ENCODE measurements around the gene ST8SIA1. TPM values are rescaled to one million over a fixed set of nuclear protein-coding genes. Genes with fewer than 3 reads are reported as not detected.

Gene ST8SIA1
- total and polyA plus RNA-seq, 7 donors = 0.06 to 1.3 (median 0.42) TPM

DNA sequence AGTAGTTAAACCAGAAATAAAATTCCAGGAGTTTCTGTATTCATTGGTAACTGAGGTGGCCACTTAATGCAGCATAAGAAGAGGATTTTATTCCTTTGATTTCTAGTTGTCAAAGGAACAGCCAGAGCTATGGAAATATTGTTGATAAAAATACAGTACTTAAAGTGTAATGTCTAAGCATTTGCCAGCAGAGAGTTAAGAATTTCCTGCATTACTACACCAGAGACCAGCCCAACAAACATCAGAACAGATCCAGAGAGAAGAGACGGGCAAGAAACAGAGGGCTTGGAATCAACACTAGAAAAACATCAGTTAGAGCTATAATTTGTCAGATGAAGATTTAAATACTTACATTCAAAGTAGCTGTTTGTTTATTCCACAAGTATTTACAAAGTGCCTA lies 77.9 kb downstream of the ST8SIA1 start:
- TF ChIP-seq, protein P1, sequence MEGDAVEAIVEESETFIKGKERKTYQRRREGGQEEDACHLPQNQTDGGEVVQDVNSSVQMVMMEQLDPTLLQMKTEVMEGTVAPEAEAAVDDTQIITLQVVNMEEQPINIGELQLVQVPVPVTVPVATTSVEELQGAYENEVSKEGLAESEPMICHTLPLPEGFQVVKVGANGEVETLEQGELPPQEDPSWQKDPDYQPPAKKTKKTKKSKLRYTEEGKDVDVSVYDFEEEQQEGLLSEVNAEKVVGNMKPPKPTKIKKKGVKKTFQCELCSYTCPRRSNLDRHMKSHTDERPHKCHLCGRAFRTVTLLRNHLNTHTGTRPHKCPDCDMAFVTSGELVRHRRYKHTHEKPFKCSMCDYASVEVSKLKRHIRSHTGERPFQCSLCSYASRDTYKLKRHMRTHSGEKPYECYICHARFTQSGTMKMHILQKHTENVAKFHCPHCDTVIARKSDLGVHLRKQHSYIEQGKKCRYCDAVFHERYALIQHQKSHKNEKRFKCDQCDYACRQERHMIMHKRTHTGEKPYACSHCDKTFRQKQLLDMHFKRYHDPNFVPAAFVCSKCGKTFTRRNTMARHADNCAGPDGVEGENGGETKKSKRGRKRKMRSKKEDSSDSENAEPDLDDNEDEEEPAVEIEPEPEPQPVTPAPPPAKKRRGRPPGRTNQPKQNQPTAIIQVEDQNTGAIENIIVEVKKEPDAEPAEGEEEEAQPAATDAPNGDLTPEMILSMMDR (IDR thresholded peaks at IDR 0.05) = no peak
- no peak overlapping the region for H3K4me3 ChIP-seq
- 37 to 55% (median 40%) methylated on average over 1 of the region's 1 CpG for whole genome bisulfite sequencing, 3 donors
- no peaks in the 10 kb centered on the region for H3K36me3 ChIP-seq (ENCODE audit: insufficient read depth in 1 of 2, low read depth in 1 of 2)
- no peaks in the 10 kb centered on the region for H3K4me1 ChIP-seq
- DNase-seq = no peak
- intact Hi-C loops (cut with DNase I) = no loop called here
- H3K27me3 ChIP-seq (ENCODE audit: insufficient read depth in 3 of 3, low read length in 2 of 3) = no peaks in the 10 kb centered on the region
- H3K9me3 ChIP-seq = no peaks in the 10 kb centered on the region
- no peak for ATAC-seq
- no peak overlapping the region for H3K27ac ChIP-seq

DNA sequence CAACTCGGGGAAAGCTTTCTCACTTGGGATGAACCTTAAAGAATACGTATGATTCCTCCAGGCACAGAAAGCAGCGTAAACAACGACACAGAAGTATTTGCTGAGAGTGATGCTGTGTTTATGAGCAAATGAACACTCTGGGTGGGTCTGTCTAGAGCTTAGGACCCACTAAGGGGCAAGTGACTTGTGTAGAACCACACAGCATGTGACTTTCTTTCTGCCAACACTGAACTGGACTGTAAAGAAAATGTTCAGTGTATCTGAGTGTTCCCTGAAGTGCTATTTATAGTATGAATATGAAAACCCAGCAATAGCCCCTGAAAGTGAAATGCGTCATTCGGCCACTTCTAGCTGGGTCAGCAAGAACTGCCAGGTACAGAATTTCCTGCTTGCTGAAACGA lies 78.5 kb downstream of the ST8SIA1 start:
- no peaks in the 10 kb centered on the region for H3K36me3 ChIP-seq (ENCODE audit: insufficient read depth in 1 of 2, low read depth in 1 of 2)
- H3K27ac ChIP-seq = no peak overlapping the region
- no peaks in the 10 kb centered on the region for H3K27me3 ChIP-seq (ENCODE audit: insufficient read depth in 3 of 3, low read length in 2 of 3)
- no peaks in the 10 kb centered on the region for H3K9me3 ChIP-seq
- H3K4me1 ChIP-seq = no peaks in the 10 kb centered on the region
- H3K4me3 ChIP-seq = no peak overlapping the region
- intact Hi-C loops (cut with DNase I) = no loop called here
- WGBS, 3 donors = 71 to 77% (median 75%) methylated on average over 7 of the region's 7 CpGs
- ATAC-seq = no peak
- TF ChIP-seq, protein P1 (IDR thresholded peaks at IDR 0.05) = no peak
- no peak for DNase-seq

DNA sequence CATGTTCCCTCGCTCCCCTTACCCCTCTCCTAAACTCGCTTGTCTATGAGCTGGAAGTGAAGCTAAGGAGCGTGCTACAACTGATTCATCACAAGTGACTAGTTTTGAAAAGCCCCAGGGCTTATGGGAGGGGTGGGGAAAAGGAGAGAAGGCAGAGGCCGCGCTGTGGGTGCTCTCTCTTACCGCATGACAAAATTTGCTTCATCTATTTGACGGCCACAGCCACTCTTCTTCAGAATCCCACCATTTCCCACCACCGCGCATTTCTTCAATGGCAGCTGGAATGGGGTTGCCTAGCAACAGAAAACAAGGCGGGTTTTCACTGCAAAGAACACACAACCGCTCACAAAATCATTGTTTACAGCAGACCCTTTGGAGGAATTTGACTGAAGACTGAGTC lies 79.4 kb downstream of the ST8SIA1 start:
- 47 to 63% (median 55%) methylated on average over 11 of the region's 11 CpGs for WGBS, 3 donors
- ATAC-seq (no peak), DNase-seq (no peak)
- intact Hi-C loops (cut with DNase I) = no loop called here
- H3K36me3 ChIP-seq (ENCODE audit: insufficient read depth in 1 of 2, low read depth in 1 of 2) = no peaks in the 10 kb centered on the region
- no peaks in the 10 kb centered on the region for H3K9me3 ChIP-seq
- no peaks in the 10 kb centered on the region for H3K4me1 ChIP-seq
- H3K27ac ChIP-seq = no peak overlapping the region
- H3K4me3 ChIP-seq = no peak overlapping the region
- no peaks in the 10 kb centered on the region for H3K27me3 ChIP-seq (ENCODE audit: insufficient read depth in 3 of 3, low read length in 2 of 3)
- TF ChIP-seq, protein P1 (IDR thresholded peaks at IDR 0.05) = no peak

DNA sequence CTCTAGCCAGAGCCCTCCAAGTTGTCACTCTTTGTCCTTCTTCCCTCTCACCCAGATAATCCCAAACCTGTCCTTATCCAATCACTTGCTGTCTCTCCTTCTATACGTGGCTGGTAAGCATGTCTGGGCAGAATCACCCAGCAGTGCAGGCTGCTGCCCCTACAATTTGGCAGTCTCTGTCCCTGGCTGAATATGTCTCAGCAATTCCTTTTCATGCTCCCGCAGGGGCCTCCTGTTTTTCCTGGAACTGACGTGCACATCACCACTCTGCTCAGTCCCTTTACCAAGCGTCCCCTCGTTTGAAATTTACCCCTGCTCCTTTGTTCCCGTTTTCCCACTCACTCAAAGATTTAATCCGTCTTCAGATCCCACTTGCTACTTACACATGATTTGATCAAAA lies 80.0 kb downstream of the ST8SIA1 start:
- DNase-seq = no peak
- H3K27me3 ChIP-seq (ENCODE audit: insufficient read depth in 3 of 3, low read length in 2 of 3) = no peaks in the 10 kb centered on the region
- intact Hi-C loops (cut with DNase I) = no loop called here
- H3K27ac ChIP-seq = no peak overlapping the region
- no peak for ATAC-seq
- no peaks in the 10 kb centered on the region for H3K36me3 ChIP-seq (ENCODE audit: insufficient read depth in 1 of 2, low read depth in 1 of 2)
- TF ChIP-seq, protein P1 (IDR thresholded peaks at IDR 0.05) = no peak
- H3K4me1 ChIP-seq = no peaks in the 10 kb centered on the region
- no peak overlapping the region for H3K4me3 ChIP-seq
- no peaks in the 10 kb centered on the region for H3K9me3 ChIP-seq
- 46 to 60% (median 52%) methylated on average over 7 of the region's 7 CpGs for WGBS, 3 donors

DNA sequence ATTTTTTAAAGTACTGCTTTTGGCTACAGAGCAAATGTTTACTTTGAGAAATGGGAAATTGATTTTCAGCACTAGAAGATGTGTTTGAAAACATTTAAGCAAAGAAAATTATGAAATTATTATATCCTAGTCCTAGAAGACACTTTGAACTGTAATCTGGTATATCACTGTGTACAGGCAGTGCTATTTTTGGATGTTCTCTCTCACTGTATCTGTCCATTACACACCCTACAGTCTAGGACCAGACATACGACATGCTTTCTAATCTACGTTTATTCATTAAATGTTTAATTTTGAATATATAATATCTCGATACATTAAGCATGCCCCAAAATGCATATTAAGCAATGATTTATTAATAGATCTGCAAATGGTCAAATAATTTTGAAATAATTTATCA lies 82.5 kb downstream of the ST8SIA1 start:
- no peak for ATAC-seq
- intact Hi-C loops (cut with DNase I) = no loop called here
- DNase-seq = no peak
- no peak overlapping the region for H3K4me3 ChIP-seq
- H3K4me1 ChIP-seq = no peaks in the 10 kb centered on the region
- H3K27ac ChIP-seq = no peak overlapping the region
- TF ChIP-seq, protein P1 (IDR thresholded peaks at IDR 0.05) = no peak
- WGBS, 3 donors = 82 to 93% (median 86%) methylated on average over 3 of the region's 3 CpGs
- no peaks in the 10 kb centered on the region for H3K9me3 ChIP-seq
- H3K36me3 ChIP-seq (ENCODE audit: insufficient read depth in 1 of 2, low read depth in 1 of 2) = no peaks in the 10 kb centered on the region
- H3K27me3 ChIP-seq (ENCODE audit: insufficient read depth in 3 of 3, low read length in 2 of 3) = no peaks in the 10 kb centered on the region
